ENCODE measurements around the gene ERC2. TPM values are rescaled to one million over a fixed set of nuclear protein-coding genes. Genes with fewer than 3 reads are reported as not detected.

The ERC2 gene
- polyA plus RNA-seq, 3 donors, result 0.04 to 0.54 TPM; not detected in 1

- 68 to 84% (median 73%) methylated on average over 4 of the region's 4 CpGs for WGBS, 3 donors
These were observed 512.3 kb downstream of the ERC2 start for GRCh38 chr3:55955891-55956477.

GRCh38 chr3:55951388-55951787, 516.9 kb downstream of the ERC2 start:
- H3K27ac ChIP-seq (ENCODE audit: low read depth, low read length), result no peak overlapping the region
- WGBS, 3 donors, result 81 to 85% (median 84%) methylated on average over 4 of the region's 4 CpGs

More at GRCh38 chr3:55955891-55956477, 512.3 kb downstream of the ERC2 start:
- H3K27ac ChIP-seq (ENCODE audit: low read depth, low read length), result no peak overlapping the region

GRCh38 chr3:55947406-55947805, 520.9 kb downstream of the ERC2 start:
- WGBS, 3 donors, result 69 to 81% (median 69%) methylated on average over 5 of the region's 5 CpGs
- H3K27ac ChIP-seq (ENCODE audit: low read depth, low read length), result no peak overlapping the region

GRCh38 chr3:55946574-55947160, 521.6 kb downstream of the ERC2 start:
- no peak overlapping the region for H3K27ac ChIP-seq (ENCODE audit: low read depth, low read length)
- WGBS, 3 donors, result 77 to 84% (median 81%) methylated on average over 4 of the region's 4 CpGs

- WGBS, 3 donors, result 79 to 89% (median 83%) methylated on average over 2 of the region's 2 CpGs
- no peak overlapping the region for H3K27ac ChIP-seq (ENCODE audit: low read depth, low read length)
These were observed 525.4 kb downstream of the ERC2 start for GRCh38 chr3:55942868-55943267.

GRCh38 chr3:55939287-55939686, 529.0 kb downstream of the ERC2 start:
- 88 to 95% (median 94%) methylated on average over 1 of the region's 1 CpG for WGBS, 3 donors
- no peak overlapping the region for H3K27ac ChIP-seq (ENCODE audit: low read depth, low read length)

GRCh38 chr3:55937301-55937700, 531.0 kb downstream of the ERC2 start:
- no peak overlapping the region for H3K27ac ChIP-seq (ENCODE audit: low read depth, low read length)
- WGBS, 3 donors, result 67 to 73% (median 71%) methylated on average over 2 of the region's 2 CpGs

- H3K27ac ChIP-seq (ENCODE audit: low read depth, low read length), result no peak overlapping the region
- WGBS, 3 donors, result 81 to 86% (median 85%) methylated on average over 6 of the region's 6 CpGs
These were observed 531.7 kb downstream of the ERC2 start for GRCh38 chr3:55936549-55937052.

GRCh38 chr3:55935241-55935640, 533.0 kb downstream of the ERC2 start:
- 76 to 87% (median 86%) methylated on average over 4 of the region's 4 CpGs for WGBS, 3 donors
- no peak overlapping the region for H3K27ac ChIP-seq (ENCODE audit: low read depth, low read length)

- 70 to 88% (median 78%) methylated on average over 1 of the region's 1 CpG for WGBS, 3 donors
These were observed 533.5 kb downstream of the ERC2 start for GRCh38 chr3:55934771-55935170.

GRCh38 chr3:55929154-55929869, 539.0 kb downstream of the ERC2 start:
- WGBS, 3 donors, result 77 to 92% (median 85%) methylated on average over 4 of the region's 4 CpGs
- no peak overlapping the region for H3K27ac ChIP-seq (ENCODE audit: low read depth, low read length)

More at GRCh38 chr3:55934771-55935170, 533.5 kb downstream of the ERC2 start:
- H3K27ac ChIP-seq (ENCODE audit: low read depth, low read length), result no peak overlapping the region

- no peak overlapping the region for H3K27ac ChIP-seq (ENCODE audit: low read depth, low read length)
- WGBS, 3 donors, result 76 to 82% (median 82%) methylated on average over 1 of the region's 1 CpG
These were observed 544.6 kb downstream of the ERC2 start for GRCh38 chr3:55923626-55924025.

- WGBS, 3 donors, result 56 to 75% (median 64%) methylated on average over 2 of the region's 2 CpGs
These were observed 545.1 kb downstream of the ERC2 start for GRCh38 chr3:55923207-55923606.

GRCh38 chr3:55912880-55913279, 555.4 kb downstream of the ERC2 start:
- 93 to 98% (median 93%) methylated on average over 2 of the region's 2 CpGs for WGBS, 3 donors
- no peak overlapping the region for H3K27ac ChIP-seq (ENCODE audit: low read depth, low read length)

More at GRCh38 chr3:55923207-55923606, 545.1 kb downstream of the ERC2 start:
- no peak overlapping the region for H3K27ac ChIP-seq (ENCODE audit: low read depth, low read length)

GRCh38 chr3:55911266-55911665, 557.0 kb downstream of the ERC2 start:
- 79 to 84% (median 81%) methylated on average over 4 of the region's 4 CpGs for WGBS, 3 donors
- H3K27ac ChIP-seq (ENCODE audit: low read depth, low read length), result no peak overlapping the region

- no peak overlapping the region for H3K27ac ChIP-seq (ENCODE audit: low read depth, low read length)
- 69 to 84% (median 81%) methylated on average over 1 of the region's 1 CpG for WGBS, 3 donors
These were observed 557.7 kb downstream of the ERC2 start for GRCh38 chr3:55910543-55910942.

- 66 to 92% (median 80%) methylated on average over 3 of the region's 3 CpGs for WGBS, 3 donors
- no peak overlapping the region for H3K27ac ChIP-seq (ENCODE audit: low read depth, low read length)
These were observed 558.9 kb downstream of the ERC2 start for GRCh38 chr3:55909373-55909772.

GRCh38 chr3:55907616-55908015, 560.7 kb downstream of the ERC2 start:
- H3K27ac ChIP-seq (ENCODE audit: low read depth, low read length), result no peak overlapping the region
- 35 to 76% (median 76%) methylated on average over 3 of the region's 3 CpGs for WGBS, 3 donors

- H3K27ac ChIP-seq (ENCODE audit: low read depth, low read length), result no peak overlapping the region
- 88 to 93% (median 88%) methylated on average over 3 of the region's 3 CpGs for WGBS, 3 donors
These were observed 561.4 kb downstream of the ERC2 start for GRCh38 chr3:55906896-55907295.

All from adipose tissue (tissue), 3 donors.